ENCODE data around the gene CSRNP2.

DNA sequence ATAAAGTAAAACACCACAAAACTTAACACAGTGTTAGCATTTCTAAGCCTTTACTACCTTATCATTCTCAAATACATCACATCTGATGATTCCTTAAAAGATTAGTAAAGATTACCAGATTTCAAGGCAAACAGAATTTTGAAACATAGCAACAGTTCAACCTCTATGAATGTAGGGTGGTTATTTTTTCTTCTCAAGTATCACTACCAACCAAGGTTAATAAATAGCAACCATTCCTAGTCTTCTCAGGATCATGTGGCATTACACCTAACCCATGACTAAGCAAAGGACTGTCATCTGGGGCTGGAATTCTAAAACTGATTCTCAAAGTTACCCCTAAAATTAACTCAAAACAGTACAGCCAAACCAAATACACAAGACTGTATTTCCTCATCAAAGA is 39.4 kb upstream of the CSRNP2 start:
- TF ChIP-seq, protein P1, sequence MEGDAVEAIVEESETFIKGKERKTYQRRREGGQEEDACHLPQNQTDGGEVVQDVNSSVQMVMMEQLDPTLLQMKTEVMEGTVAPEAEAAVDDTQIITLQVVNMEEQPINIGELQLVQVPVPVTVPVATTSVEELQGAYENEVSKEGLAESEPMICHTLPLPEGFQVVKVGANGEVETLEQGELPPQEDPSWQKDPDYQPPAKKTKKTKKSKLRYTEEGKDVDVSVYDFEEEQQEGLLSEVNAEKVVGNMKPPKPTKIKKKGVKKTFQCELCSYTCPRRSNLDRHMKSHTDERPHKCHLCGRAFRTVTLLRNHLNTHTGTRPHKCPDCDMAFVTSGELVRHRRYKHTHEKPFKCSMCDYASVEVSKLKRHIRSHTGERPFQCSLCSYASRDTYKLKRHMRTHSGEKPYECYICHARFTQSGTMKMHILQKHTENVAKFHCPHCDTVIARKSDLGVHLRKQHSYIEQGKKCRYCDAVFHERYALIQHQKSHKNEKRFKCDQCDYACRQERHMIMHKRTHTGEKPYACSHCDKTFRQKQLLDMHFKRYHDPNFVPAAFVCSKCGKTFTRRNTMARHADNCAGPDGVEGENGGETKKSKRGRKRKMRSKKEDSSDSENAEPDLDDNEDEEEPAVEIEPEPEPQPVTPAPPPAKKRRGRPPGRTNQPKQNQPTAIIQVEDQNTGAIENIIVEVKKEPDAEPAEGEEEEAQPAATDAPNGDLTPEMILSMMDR (IDR thresholded peaks at IDR 0.05), result no peak
- no peak for TF ChIP-seq POLR2A (IDR thresholded peaks at IDR 0.05)
- TF ChIP-seq EP300 (IDR thresholded peaks at IDR 0.05), result no peak
- TF ChIP-seq POLR2AphosphoS5 (IDR thresholded peaks at IDR 0.05), result no peak
